ENCODE measurements around the gene B3GAT2. TPM values are rescaled to one million over a fixed set of nuclear protein-coding genes. Genes with fewer than 3 reads are reported as not detected.

Gene B3GAT2
- total and polyA plus RNA-seq, 10 donors: 0.03 to 0.09 (median 0.05) TPM; not detected in 6

- WGBS, 5 donors: 82 to 90% (median 87%) methylated on average over 7 of the region's 7 CpGs
- TF ChIP-seq CTCF (IDR thresholded peaks at IDR 0.05 in 8 of 11, conservative IDR thresholded peaks at IDR 0.05 in 3 of 11) (no peak), POLR2A (IDR thresholded peaks at IDR 0.05) (no peak), POLR2AphosphoS5 (IDR thresholded peaks at IDR 0.05) (no peak)
- Histone ChIP-seq H3K4me1 (peaks cover 0 to 3% (median 0%) of the 10 kb centered on the region in 6 donors), H3K27ac (no peak overlapping the region), H3K27me3 (replicated peaks in 1 of 7) (no peaks in the 10 kb centered on the region), H3K4me3 (no peak overlapping the region), H3K9me3 (no peaks in the 10 kb centered on the region), H3K36me3 (no peaks in the 10 kb centered on the region)
- intact Hi-C loops (cut with DNase I; ENCODE audit: low total_unique reads): loop anchor here (10.0 kb wide), 1 partner anchor 364 kb away; no protein-coding TSS in a partner anchor
- DNase-seq: no peak
Observed at GRCh38 chr6:70889270-70889669, 67.6 kb downstream of the B3GAT2 start.

DNA sequence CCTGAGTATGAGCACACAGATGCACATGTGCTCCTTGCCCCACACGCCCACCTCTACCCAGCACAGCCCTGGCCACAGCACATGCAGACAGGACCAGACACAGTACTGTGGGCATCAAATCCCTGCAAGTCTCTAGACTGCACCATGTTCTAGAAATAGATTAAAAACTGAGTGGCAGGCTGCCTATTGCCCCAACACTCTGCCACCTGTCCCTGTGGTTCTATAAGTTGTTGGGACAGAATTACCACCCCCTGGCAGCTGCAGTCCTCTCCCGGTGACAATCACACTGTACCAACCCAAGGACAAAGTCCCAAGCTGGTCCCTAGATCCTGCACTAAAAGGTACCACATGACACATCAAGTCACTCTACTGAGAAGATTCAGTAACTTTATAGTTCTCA lies 70.2 kb downstream of the B3GAT2 start:
- H3K36me3 ChIP-seq: no peaks in the 10 kb centered on the region
- WGBS, 5 donors: 83 to 90% (median 87%) methylated on average over 2 of the region's 2 CpGs
- H3K9me3 ChIP-seq: no peaks in the 10 kb centered on the region
- no peak for TF ChIP-seq POLR2AphosphoS5 (IDR thresholded peaks at IDR 0.05)
- no peak for TF ChIP-seq CTCF (IDR thresholded peaks at IDR 0.05 in 8 of 11, conservative IDR thresholded peaks at IDR 0.05 in 3 of 11)
- TF ChIP-seq POLR2A (IDR thresholded peaks at IDR 0.05): no peak
- intact Hi-C loops (cut with DNase I; ENCODE audit: low total_unique reads): loop anchor here (10.0 kb wide), 1 partner anchor 362 kb away; no protein-coding TSS in a partner anchor
- no peak overlapping the region for H3K4me3 ChIP-seq
- H3K4me1 ChIP-seq: peaks cover 0 to 6% (median 0%) of the 10 kb centered on the region in 6 donors
- H3K27ac ChIP-seq: no peak overlapping the region
- no peaks in the 10 kb centered on the region for H3K27me3 ChIP-seq (replicated peaks in 1 of 7)
- DNase-seq: no peak

- intact Hi-C loops (cut with DNase I; ENCODE audit: low total_unique reads): loop anchor here (10.0 kb wide), 1 partner anchor 361 kb away; no protein-coding TSS in a partner anchor
- no peak for DNase-seq
- no peaks in the 10 kb centered on the region for H3K36me3 ChIP-seq
Observed at GRCh38 chr6:70886071-70886470, 70.8 kb downstream of the B3GAT2 start.

More at GRCh38 chr6:70886071-70886470, 70.8 kb downstream of the B3GAT2 start:
- TF ChIP-seq POLR2A (IDR thresholded peaks at IDR 0.05) (no peak), POLR2AphosphoS5 (IDR thresholded peaks at IDR 0.05) (no peak), CTCF (IDR thresholded peaks at IDR 0.05 in 8 of 11, conservative IDR thresholded peaks at IDR 0.05 in 3 of 11) (no peak)
- no peaks in the 10 kb centered on the region for H3K27me3 ChIP-seq (replicated peaks in 1 of 7)
- H3K4me1 ChIP-seq: peaks cover 0 to 6% (median 0%) of the 10 kb centered on the region in 6 donors
- H3K27ac ChIP-seq: no peak overlapping the region
- no peaks in the 10 kb centered on the region for H3K9me3 ChIP-seq
- 77 to 97% (median 86%) methylated on average over 2 of the region's 2 CpGs for WGBS, 5 donors
- no peak overlapping the region for H3K4me3 ChIP-seq

Data from spleen (tissue), 11 donors.